Memory B cell (primary cell): ENCODE data around the gene ADD3.
"Not testable (repeated sequence)": the region's sequence is repeated elsewhere in the genome, so short reads cannot be mapped to it uniquely, and the experiment has no call there.

Source experiments
- ATAC-seq: fragments of 150-1000 bp; cut with Tn5 transposase; 2 replicates; pipeline ENCODE4 v1.10.0; 2021; ENCODE audit warnings: low read depth, mild to moderate bottlenecking, moderate library complexity
- DNase-seq, 2 donors: peaks; one replicate each; pipeline ENCODE4 v3.0.0; 2022; ENCODE audit warnings: low spot score in 2 of 2
- H3K27ac Mint-ChIP-seq: one replicate; pipeline ENCODE4 v1.8.0; 2022; ENCODE audit warnings: mild to moderate bottlenecking, moderate library complexity, mixed read lengths
- H3K27me3 Mint-ChIP-seq: one replicate; pipeline ENCODE4 v1.8.0; 2022; ENCODE audit warnings: mixed read lengths
- H3K36me3 Mint-ChIP-seq: one replicate; pipeline ENCODE4 v1.8.0; 2022; ENCODE audit warnings: mild to moderate bottlenecking, mixed read lengths
- H3K4me1 Mint-ChIP-seq: one replicate; pipeline ENCODE4 v1.8.0; 2022; ENCODE audit warnings: mixed read lengths
- H3K4me3 Mint-ChIP-seq: one replicate; pipeline ENCODE4 v1.8.0; 2022; ENCODE audit warnings: mild to moderate bottlenecking, moderate library complexity, mixed read lengths
- H3K9me3 Mint-ChIP-seq: one replicate; pipeline ENCODE4 v1.8.0; 2022; ENCODE audit warnings: mixed read lengths

Gene ADD3

GRCh38 chr10:109985768-109986167 is 22.0 kb upstream of the ADD3 start:
- H3K27ac Mint-ChIP-seq, H3K27me3 Mint-ChIP-seq, DNase-seq, ATAC-seq, H3K4me3 Mint-ChIP-seq, H3K4me1 Mint-ChIP-seq: not testable (repeated sequence)
- H3K36me3 Mint-ChIP-seq = peaks cover 10% of the 10 kb centered on the region
- H3K9me3 Mint-ChIP-seq = peaks cover 13% of the 10 kb centered on the region

- no peaks in the 10 kb centered on the region for H3K27me3 Mint-ChIP-seq
Measured at GRCh38 chr10:109987452-109988211, 20.2 kb upstream of the ADD3 start.

GRCh38 chr10:109988212-109988596 is 19.6 kb upstream of the ADD3 start:
- Mint-ChIP-seq H3K4me1 (no peaks in the 10 kb centered on the region), H3K27ac (no peak overlapping the region), H3K9me3 (peaks cover 13% of the 10 kb centered on the region), H3K4me3 (no peak overlapping the region), H3K27me3 (no peaks in the 10 kb centered on the region), H3K36me3 (peaks cover 10% of the 10 kb centered on the region)
- no peak for ATAC-seq
- DNase-seq = no peak

More at GRCh38 chr10:109987452-109988211, 20.2 kb upstream of the ADD3 start:
- no peak overlapping the region for H3K27ac Mint-ChIP-seq
- peaks cover 13% of the 10 kb centered on the region for H3K9me3 Mint-ChIP-seq
- H3K4me1 Mint-ChIP-seq = no peaks in the 10 kb centered on the region
- DNase-seq = no peak
- H3K4me3 Mint-ChIP-seq = no peak overlapping the region
- H3K36me3 Mint-ChIP-seq = peaks cover 10% of the 10 kb centered on the region
- no peak for ATAC-seq

DNA sequence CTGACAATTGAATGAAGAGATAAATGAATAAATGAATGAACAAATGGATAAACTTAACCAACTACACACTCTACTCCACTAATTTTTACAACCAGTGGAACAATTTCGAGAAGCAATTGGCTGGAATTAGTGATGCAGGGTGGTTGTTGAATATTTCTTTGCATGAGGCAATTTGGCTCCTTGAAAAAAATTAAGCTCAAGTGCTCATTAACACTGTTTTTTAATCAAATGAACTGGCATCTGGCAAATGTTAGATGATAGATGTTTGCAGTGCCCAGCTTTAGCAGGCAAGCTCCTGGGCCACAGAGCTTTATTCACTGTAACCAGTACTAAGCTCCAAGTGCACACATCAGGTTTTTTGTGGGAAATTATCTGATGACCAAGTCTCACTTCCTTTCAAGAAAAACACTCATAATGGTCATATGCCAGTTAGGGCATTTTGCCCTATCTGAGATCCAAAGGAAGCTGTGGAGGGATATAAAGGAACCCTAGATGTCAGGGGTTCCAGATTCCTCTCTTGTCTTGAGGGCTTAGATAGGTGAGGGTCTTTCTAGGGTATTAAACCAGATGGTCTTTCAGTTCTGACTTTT is 16.4 kb upstream of the ADD3 start:
- Mint-ChIP-seq H3K36me3 (peaks cover 6% of the 10 kb centered on the region), H3K27ac (no peak overlapping the region), H3K4me1 (peaks cover 15% of the 10 kb centered on the region), H3K9me3 (peaks cover 6% of the 10 kb centered on the region), H3K27me3 (no peaks in the 10 kb centered on the region), H3K4me3 (no peak overlapping the region)
- ATAC-seq (no peak), DNase-seq (no peak)

DNA sequence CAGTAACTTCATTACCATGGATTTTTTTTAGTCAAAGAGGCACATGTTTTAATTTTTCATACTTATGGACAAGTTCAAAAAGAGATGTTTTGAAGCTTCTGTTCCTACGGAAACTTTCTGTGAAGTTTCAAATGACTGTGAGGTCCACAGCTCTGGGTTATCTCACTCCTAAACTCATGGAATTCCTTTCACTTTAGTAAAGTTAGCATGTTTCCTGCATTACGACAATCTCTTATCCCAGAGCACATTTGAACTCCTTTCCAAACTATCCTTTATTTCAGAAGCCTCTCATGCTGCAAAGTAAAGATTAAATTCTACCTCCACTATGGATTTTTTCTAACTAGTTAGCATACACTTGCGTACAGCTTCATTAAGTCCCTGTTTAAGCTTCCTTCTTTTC is 15.3 kb upstream of the ADD3 start:
- ATAC-seq = no peak
- Mint-ChIP-seq H3K27ac (no peak overlapping the region), H3K9me3 (peaks cover 4% of the 10 kb centered on the region), H3K4me3 (no peak overlapping the region), H3K36me3 (peaks cover 5% of the 10 kb centered on the region), H3K27me3 (no peaks in the 10 kb centered on the region), H3K4me1 (peaks cover 23% of the 10 kb centered on the region)
- DNase-seq = no peak

GRCh38 chr10:109993551-109994330 is 14.0 kb upstream of the ADD3 start:
- Mint-ChIP-seq H3K27me3 (no peaks in the 10 kb centered on the region), H3K4me3 (no peak overlapping the region), H3K9me3 (peaks cover 4% of the 10 kb centered on the region), H3K36me3 (no peaks in the 10 kb centered on the region), H3K27ac (no peak overlapping the region), H3K4me1 (peaks cover 34% of the 10 kb centered on the region)
- DNase-seq (no peak), ATAC-seq (no peak)

DNA sequence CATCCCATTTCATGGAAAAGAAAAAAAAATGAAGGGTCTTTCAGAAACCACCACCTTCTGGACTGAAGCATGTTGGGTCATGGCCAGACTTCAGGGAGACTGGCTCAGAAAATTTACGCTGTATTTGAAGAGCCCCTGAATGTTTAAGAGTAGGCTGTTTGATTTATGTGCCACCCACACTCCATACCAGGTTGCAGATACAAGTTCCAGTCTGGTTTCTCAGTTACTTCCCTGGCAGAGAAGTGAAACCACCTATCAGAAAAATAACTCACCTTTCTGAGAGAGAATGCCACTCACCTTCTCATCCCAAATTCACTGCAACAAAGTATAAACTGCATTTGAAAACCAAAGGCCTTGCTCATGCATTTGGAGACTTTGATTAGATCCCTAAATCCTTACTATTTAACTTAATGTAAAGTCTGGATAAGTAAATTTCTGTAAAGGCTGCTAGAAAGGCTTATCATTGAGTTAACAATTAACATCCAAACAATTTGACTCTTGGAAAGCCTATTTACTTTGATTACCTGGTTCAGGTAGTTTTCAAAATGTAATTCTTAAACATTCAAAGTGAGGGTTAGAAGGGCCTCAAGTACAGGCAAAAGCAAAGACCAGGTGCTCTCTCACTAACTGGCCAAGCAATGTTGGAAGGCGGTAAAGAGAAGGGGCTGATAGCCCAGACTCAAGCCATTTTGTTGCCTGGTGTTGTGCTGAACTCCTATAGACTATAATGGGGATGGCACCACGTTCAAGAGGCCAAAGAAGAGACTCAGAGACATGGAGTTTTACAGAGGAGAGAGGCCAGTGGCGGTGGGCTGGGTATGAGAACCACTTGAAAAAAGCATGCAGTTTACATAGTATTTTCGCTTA is 12.8 kb upstream of the ADD3 start:
- no peaks in the 10 kb centered on the region for H3K27me3 Mint-ChIP-seq
- DNase-seq (no peak), ATAC-seq (no peak)
- H3K4me3 Mint-ChIP-seq = no peak overlapping the region
- H3K36me3 Mint-ChIP-seq = no peaks in the 10 kb centered on the region
- peaks cover 38% of the 10 kb centered on the region for H3K4me1 Mint-ChIP-seq
- H3K9me3 Mint-ChIP-seq = peaks cover 4% of the 10 kb centered on the region
- H3K27ac Mint-ChIP-seq = no peak overlapping the region

DNA sequence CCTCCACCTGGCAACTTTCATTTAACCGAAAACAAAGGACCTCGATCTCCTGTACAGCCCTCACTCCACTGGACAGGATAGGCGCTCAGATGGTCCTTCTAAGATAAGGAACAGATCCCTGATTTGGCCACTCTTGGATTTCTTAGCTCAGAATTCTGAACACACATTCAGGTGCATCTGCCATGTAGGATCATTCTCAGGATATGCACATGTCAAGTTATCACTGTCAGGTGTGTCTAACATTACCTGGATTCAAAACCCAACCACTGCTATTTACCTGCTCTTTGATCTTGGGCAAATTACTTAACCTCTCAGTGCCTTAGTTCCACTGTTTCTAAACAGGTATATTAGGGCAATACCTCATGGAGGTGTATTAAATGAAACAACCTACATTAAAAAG is 12.2 kb upstream of the ADD3 start:
- no peak for DNase-seq
- H3K36me3 Mint-ChIP-seq = no peaks in the 10 kb centered on the region
- H3K9me3 Mint-ChIP-seq = peaks cover 4% of the 10 kb centered on the region
- H3K4me3 Mint-ChIP-seq = no peak overlapping the region
- no peak overlapping the region for H3K27ac Mint-ChIP-seq
- H3K27me3 Mint-ChIP-seq = no peaks in the 10 kb centered on the region
- no peak for ATAC-seq
- H3K4me1 Mint-ChIP-seq = peaks cover 38% of the 10 kb centered on the region

- Mint-ChIP-seq H3K27ac (peak overlapping the region; percentile 36), H3K36me3 (no peaks in the 10 kb centered on the region), H3K9me3 (peaks cover 4% of the 10 kb centered on the region), H3K4me1 (peaks cover 38% of the 10 kb centered on the region), H3K4me3 (peak overlapping the region; percentile 83), H3K27me3 (no peaks in the 10 kb centered on the region)
- ATAC-seq (peak; percentile 34), DNase-seq (no peak)
Measured at GRCh38 chr10:109996225-109996624, 11.6 kb upstream of the ADD3 start.

DNA sequence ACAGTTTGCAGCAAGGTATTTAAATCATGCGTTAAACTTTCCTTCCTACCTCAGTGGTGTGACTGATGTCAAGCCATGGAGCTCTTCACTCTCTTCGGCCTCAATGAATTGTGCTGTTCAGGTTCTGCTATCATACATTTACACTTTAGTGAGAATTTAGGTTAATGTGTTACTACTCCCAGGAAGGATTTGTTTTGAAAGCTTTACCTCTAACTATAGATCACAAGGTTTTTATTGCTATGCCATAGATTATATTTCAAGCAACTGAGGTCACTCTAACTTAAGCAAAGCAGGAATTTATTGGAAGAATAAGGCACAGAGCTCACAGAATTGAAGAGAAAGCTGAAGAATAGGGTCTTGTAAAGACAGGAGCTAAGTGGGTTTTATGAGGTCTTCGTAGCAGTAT is 11.0 kb upstream of the ADD3 start:
- no peaks in the 10 kb centered on the region for H3K27me3 Mint-ChIP-seq

GRCh38 chr10:109997233-109997632 is 10.6 kb upstream of the ADD3 start:
- Mint-ChIP-seq H3K27me3 (no peaks in the 10 kb centered on the region), H3K9me3 (peaks cover 4% of the 10 kb centered on the region), H3K4me3 (no peak overlapping the region), H3K36me3 (no peaks in the 10 kb centered on the region), H3K27ac (no peak overlapping the region), H3K4me1 (peaks cover 38% of the 10 kb centered on the region)
- DNase-seq (no peak), ATAC-seq (no peak)

More for the DNA sequence above, 11.0 kb upstream of the ADD3 start:
- ATAC-seq (peak; percentile 21), DNase-seq (no peak)
- peak overlapping the region; percentile 36 for H3K27ac Mint-ChIP-seq
- peaks cover 38% of the 10 kb centered on the region for H3K4me1 Mint-ChIP-seq
- H3K4me3 Mint-ChIP-seq = peak overlapping the region; percentile 83
- H3K36me3 Mint-ChIP-seq = no peaks in the 10 kb centered on the region
- peaks cover 4% of the 10 kb centered on the region for H3K9me3 Mint-ChIP-seq

DNA sequence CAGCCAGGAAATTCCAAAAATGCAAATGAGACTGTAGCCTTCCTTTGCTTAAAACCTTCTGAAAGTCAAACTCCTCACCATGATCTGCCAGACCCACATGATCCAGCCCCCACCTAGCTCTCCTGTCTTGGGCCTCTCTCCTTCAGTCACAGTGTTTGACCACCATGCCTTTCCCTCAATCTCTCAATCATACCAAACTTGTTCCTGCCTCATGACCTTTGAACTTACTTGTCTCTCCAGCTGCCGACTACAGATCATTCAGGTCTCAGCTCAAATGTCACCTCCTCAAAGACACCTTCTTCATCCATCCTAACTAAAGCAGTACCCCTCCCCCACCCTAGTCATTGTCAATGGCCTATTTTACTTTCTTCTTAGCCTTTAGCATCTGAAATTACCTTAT is 9.3 kb upstream of the ADD3 start:
- no peaks in the 10 kb centered on the region for H3K27me3 Mint-ChIP-seq

DNA sequence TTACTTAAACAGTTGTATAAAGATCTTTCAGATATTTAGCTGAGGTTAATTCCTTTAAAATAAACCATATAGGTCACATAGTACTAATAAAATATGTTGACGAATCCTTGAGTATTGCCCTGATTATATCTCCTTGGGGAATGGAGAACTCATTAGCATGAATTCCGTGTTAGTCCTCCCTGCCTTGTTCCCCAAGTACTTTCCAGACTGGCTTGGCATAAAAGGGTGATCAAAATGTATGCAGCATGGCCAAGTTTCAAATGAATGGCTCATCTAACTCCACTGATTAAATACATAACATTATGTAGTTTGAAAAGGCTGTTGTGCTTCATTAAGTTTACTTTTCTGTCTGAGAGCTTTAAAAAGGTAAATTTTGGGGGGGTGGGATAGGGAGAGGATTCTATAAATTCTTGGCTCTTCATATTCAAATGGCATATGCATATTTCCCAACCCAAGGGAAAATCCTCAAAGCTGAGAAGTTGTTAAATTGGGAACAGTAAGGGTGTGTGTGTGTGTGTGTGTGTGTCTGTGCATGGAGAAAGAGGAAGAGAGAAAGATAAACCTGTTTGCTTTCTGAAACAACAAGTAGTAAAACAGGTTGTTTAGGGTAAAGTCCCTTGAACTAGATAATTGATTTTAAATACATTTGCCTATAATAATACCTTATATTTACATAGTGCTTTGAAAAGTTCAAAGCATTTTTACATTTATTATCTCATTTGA is 4.8 kb upstream of the ADD3 start:
- DNase-seq (no peak), ATAC-seq (no peak)
- H3K27ac Mint-ChIP-seq = peak overlapping the region; percentile 82
- peaks cover 4% of the 10 kb centered on the region for H3K9me3 Mint-ChIP-seq
- peaks cover 25% of the 10 kb centered on the region for H3K4me1 Mint-ChIP-seq
- no peak overlapping the region for H3K4me3 Mint-ChIP-seq
- H3K36me3 Mint-ChIP-seq = no peaks in the 10 kb centered on the region
- H3K27me3 Mint-ChIP-seq = no peaks in the 10 kb centered on the region

More for the DNA sequence above, 9.3 kb upstream of the ADD3 start:
- Mint-ChIP-seq H3K36me3 (no peaks in the 10 kb centered on the region), H3K4me1 (peaks cover 46% of the 10 kb centered on the region), H3K4me3 (no peak overlapping the region), H3K27ac (peak overlapping the region; percentile 1), H3K9me3 (peaks cover 4% of the 10 kb centered on the region)
- DNase-seq (no peak), ATAC-seq (peak; percentile 29)
